ELF-1 (cell line): ENCODE data around the gene BCKDHB.

Source experiments
- DNase-seq: peaks from one replicate; pipeline ENCODE4 v3.0.0-alpha.2; 2016; ENCODE audit warnings: low read depth, low spot score

Gene BCKDHB

GRCh38 chr6:80259118-80259517, 152.6 kb downstream of the BCKDHB start:
- DNase-seq = no peak

- no peak for DNase-seq
Observed at GRCh38 chr6:80263585-80263984, 157.1 kb downstream of the BCKDHB start.

GRCh38 chr6:80268865-80269730, 162.6 kb downstream of the BCKDHB start:
- DNase-seq = no peak

GRCh38 chr6:80271074-80271473, 164.6 kb downstream of the BCKDHB start:
- DNase-seq = no peak

- DNase-seq = no peak
Observed at GRCh38 chr6:80272988-80273387, 166.5 kb downstream of the BCKDHB start.

GRCh38 chr6:80276861-80277260, 170.4 kb downstream of the BCKDHB start:
- DNase-seq = no peak

- DNase-seq = no peak
Observed at GRCh38 chr6:80277501-80277900, 171.0 kb downstream of the BCKDHB start.

- no peak for DNase-seq
Observed at GRCh38 chr6:80280262-80281010, 174.0 kb downstream of the BCKDHB start.

- DNase-seq = no peak
Observed at GRCh38 chr6:80282913-80283554, 176.6 kb downstream of the BCKDHB start.

- DNase-seq = no peak
Observed at GRCh38 chr6:80287112-80287511, 180.6 kb downstream of the BCKDHB start.

- DNase-seq = no peak
Observed at GRCh38 chr6:80287607-80288006, 181.1 kb downstream of the BCKDHB start.

- DNase-seq = no peak
Observed at GRCh38 chr6:80289727-80290126, 183.3 kb downstream of the BCKDHB start.

GRCh38 chr6:80294531-80294930, 188.1 kb downstream of the BCKDHB start:
- peak; percentile 6 for DNase-seq

- DNase-seq = no peak
Observed at GRCh38 chr6:80302716-80303115, 196.2 kb downstream of the BCKDHB start.

GRCh38 chr6:80304014-80304413, 197.5 kb downstream of the BCKDHB start:
- DNase-seq = no peak

GRCh38 chr6:80314531-80314930, 208.1 kb downstream of the BCKDHB start:
- no peak for DNase-seq

- DNase-seq = no peak
Observed at GRCh38 chr6:80316686-80317231, 210.3 kb downstream of the BCKDHB start.

GRCh38 chr6:80319196-80319595, 212.7 kb downstream of the BCKDHB start:
- no peak for DNase-seq

GRCh38 chr6:80321011-80321410, 214.5 kb downstream of the BCKDHB start:
- DNase-seq = no peak

- no peak for DNase-seq
Observed at GRCh38 chr6:80325742-80326141, 219.3 kb downstream of the BCKDHB start.

- DNase-seq = no peak
Observed at GRCh38 chr6:80328652-80329051, 222.2 kb downstream of the BCKDHB start.

GRCh38 chr6:80329496-80329895, 223.0 kb downstream of the BCKDHB start:
- DNase-seq = peak; percentile 36
